ENCODE data around the gene SEMA4D.

The SEMA4D gene

GRCh38 chr9:89442981-89443814 is 54.7 kb downstream of the SEMA4D start:
- no peak for DNase-seq

DNA sequence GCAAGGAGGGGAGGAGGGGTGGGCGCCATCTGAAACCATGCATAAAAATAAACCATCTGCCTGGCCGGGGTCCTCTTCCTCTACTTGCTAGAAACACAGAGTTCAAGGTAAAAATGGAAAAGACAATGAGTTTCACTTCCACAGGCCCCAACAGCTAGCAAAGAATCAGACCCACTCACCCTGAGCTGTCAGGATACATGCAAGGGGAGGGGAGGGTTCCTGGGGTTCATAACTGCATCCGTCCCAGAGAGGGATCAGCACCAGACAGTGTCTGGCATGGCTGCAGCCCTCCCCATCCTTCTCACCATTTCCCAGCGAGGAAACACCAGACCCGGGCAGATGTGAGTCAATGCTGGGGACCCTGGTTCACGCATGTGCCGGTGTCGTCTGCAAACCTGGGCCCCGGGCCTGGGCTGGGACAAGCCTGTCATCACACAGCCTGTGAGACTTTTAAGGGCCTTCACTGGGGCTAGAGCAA is 55.4 kb downstream of the SEMA4D start:
- no peak for DNase-seq

- no peak for DNase-seq
Observed at GRCh38 chr9:89441986-89442385, 55.9 kb downstream of the SEMA4D start.

DNA sequence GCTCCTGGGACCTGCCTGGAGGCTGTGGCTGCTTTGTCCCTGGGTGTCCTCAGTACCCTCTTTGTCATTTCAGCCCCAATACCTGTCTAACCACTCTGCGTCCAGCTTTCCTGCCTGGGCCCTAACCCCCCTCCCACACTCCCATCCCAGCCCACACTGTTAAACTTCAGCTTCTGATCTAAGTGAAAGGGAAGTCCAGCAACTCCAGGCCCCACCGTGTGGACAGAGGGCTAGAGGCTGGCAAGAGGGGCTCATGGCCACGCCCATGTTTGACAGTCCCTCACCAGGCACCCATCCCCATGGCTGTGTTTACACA is 56.3 kb downstream of the SEMA4D start:
- DNase-seq: no peak

- no peak for DNase-seq
Observed at GRCh38 chr9:89440951-89441654, 56.8 kb downstream of the SEMA4D start.

GRCh38 chr9:89440548-89440947 is 57.4 kb downstream of the SEMA4D start:
- peak; percentile 56 for DNase-seq

DNA sequence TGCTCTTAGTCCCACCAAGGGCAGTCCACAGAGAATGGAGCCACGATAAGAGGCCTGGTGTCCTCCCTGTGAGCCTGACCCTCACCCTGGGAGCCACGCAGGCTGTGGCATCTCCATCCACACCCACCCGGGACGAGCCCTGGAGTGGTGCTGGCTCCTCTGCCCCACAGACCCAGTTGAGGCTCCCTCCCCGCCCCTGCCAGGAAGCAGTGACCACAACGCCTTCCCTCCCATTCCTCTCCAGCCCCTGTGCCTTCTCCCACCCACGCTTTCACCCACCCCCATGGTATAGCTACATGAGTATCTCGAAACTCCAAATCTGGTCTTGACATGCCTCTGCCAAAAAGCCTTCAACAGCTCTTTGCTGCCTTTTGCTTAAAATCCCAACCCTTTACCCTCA is 57.9 kb downstream of the SEMA4D start:
- DNase-seq: no peak

DNA sequence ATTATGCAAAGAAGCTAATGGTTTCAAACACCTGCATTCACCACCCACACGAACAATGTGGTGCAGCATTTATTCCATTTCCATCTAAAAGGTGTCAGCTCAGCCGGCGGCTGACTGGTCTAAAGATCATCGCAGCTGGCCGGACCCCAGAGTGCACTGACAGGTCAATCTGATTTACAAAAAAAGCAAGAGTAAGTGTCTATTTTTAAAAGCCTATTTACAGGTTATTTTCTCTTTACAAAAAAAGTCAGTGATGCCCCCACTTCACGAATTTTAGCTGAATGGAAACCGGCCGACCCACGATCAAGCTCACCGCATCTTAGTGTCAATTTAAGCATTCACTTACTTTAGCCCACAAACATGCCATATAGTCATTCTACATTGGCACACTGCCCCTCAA is 58.3 kb downstream of the SEMA4D start:
- DNase-seq: no peak

GRCh38 chr9:89438194-89438593 is 59.7 kb downstream of the SEMA4D start:
- DNase-seq: no peak

DNA sequence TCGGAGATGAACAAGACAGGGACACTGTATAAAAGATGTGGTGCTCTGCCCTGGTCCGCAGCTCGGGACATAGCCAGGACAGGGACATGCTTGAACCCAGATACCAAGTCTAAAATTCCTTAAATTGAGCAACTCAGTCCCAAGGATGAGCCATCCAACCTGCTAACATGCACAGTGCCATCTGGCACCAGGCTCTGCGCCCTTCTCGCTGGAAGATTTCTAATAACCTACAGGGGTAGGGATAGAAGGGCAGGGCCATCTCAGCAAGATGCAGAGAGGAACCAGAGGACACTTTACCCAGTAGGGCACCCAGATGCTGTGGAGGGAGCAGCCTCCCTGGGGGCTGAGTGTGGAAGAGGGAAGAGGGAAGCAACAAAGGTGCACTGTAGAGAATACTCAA is 60.1 kb downstream of the SEMA4D start:
- no peak for DNase-seq

GRCh38 chr9:89436963-89437625 is 60.8 kb downstream of the SEMA4D start:
- peak; percentile 61 for DNase-seq

DNA sequence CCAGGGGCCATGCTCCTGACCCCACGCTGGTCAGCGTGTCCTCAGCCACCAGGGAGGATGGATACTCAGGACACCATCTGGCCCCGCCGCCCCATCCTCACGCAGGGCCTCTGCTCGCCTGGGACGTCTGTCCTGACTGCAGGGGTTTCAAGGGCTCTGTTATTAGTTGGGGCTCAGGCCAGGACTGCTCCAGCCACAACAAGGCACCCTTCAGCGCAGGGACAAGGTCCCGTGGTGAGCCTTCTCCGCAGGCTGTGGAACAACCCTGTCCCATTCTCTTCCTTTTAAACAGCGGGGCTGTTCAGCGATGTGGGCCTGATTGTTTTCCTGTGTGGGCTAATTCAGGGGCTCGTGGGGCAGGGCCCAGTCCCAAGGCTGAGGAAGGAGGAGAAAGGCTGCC is 61.6 kb downstream of the SEMA4D start:
- no peak for DNase-seq

GRCh38 chr9:89435071-89435823 is 62.7 kb downstream of the SEMA4D start:
- no peak for DNase-seq

DNA sequence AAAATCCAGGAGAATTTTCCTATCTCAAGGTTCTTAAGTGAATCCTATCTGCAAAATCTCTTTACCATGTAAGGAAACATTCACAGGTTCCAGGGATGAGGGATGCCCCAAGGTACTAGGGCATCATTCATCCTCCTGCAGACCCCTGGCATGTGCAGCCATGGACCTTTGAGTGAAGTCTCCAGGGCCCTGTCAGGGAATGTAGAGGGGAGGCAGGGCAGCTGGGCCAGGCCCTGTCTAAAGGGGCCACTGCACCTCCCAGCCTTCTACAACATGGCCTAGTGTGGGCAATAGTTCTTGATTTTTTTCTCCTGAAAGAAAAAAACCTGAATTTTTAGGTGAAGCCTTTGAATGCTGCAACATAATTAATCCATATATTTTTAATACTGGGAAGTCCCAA is 63.3 kb downstream of the SEMA4D start:
- no peak for DNase-seq

GRCh38 chr9:89433826-89434225 is 64.1 kb downstream of the SEMA4D start:
- no peak for DNase-seq

- DNase-seq: no peak
Observed at GRCh38 chr9:89432986-89433530, 64.9 kb downstream of the SEMA4D start.

- DNase-seq: no peak
Observed at GRCh38 chr9:89431930-89432725, 65.8 kb downstream of the SEMA4D start.

DNA sequence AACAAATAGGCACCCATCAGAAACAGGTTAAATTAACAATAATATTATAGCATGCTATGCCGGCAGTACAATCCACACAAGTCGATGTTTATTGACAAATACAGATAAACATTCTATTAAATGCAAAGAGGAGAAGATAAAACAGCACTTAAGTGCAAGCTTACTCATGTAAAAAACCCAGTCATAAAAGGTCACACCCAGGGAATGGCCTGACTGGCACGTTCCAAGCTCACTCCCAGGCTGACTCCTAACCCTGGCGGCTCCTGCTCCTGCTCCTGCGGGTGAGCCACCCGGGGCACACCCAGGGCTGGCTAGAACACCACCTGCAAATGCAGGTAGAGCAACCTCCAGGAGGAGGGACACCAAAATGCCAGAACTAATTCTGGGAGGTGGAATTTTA is 66.9 kb downstream of the SEMA4D start:
- no peak for DNase-seq

DNA sequence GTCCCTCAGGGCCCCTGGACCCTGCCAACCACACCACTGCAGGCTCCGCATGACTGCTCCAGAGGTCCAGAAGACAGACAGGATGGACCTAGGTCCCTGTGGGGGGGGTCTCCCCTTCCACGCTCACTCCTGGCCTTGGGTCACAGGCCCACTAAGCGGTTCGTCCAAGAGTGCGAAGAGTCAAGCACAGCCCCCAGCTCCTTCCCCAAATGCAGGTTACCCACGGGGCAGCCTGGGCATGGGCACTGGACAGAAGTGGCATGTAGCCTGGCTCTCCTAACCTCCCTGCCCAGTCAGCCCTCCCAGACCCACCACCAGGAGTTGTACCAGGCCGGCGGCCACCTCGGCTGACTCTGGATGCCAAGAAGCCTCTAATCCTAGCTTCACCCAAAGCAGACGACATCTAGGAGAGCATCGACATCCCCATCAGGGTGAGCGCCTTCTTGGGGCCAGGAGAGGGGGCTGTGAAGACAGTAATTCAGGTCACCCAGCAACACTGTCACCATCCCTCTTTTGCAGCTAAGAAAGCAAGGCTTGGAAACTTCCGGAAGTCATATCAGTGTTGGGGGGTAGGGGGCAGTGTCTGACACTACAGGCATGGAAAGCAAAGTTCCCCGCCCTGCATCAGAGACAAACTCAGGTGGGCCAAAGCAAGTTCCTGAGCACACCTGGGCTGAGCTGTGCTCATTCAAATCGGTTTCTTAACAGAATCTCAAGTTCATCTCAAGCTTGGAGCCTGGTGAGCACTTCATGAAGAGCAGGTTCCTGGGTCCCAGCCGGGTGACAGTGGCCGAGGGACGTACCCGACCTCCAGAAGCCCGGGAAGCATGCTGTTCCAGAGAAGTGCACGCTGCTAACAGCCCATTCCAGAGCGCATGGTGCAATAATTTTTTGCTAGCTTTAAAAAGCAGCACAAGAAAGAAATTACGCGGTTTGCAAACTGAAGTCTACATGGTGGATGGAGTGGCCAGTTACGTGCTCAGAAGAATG is 68.7 kb downstream of the SEMA4D start:
- peak; percentile 72 for DNase-seq

- DNase-seq: no peak
Observed at GRCh38 chr9:89428222-89428761, 69.6 kb downstream of the SEMA4D start.

Data from activated CD4-positive, alpha-beta T cell treated with anti-CD3 and anti-CD28 coated beads for 48 hours (primary cell).